Measurements from ENCODE around the gene LMOD3.

Gene LMOD3

GRCh38 chr3:69063636-69064035 lies 58.8 kb downstream of the LMOD3 start:
- ChIA-PET POLR2A (interaction anchor here (1.5 kb wide), 1 partner anchor 50 kb away, joined by 3 read pairs; the partner anchor contains the start of gene EOGT), CTCF (no interaction called here)
- DNase-seq (ENCODE audit: extremely low spot score) = no peak
- no peak for TF ChIP-seq FOXA1 (IDR thresholded peaks at IDR 0.05)
- no peak for TF ChIP-seq L3MBTL2 (conservative IDR thresholded peaks at IDR 0.05)
- no peak for TF ChIP-seq HDGF (IDR thresholded peaks at IDR 0.05; ENCODE audit: borderline replicate concordance)
- no peak for TF ChIP-seq TARDBP (IDR thresholded peaks at IDR 0.05)
- TF ChIP-seq NFRKB (IDR thresholded peaks at IDR 0.05) = no peak
- TF ChIP-seq FOXK2 (IDR thresholded peaks at IDR 0.05) = no peak
- TF ChIP-seq PKNOX1 (IDR thresholded peaks at IDR 0.05) = no peak
- no peak for TF ChIP-seq BHLHE40 (IDR thresholded peaks at IDR 0.05; ENCODE audit: borderline replicate concordance)
- TF ChIP-seq ELF4 (IDR thresholded peaks at IDR 0.05) = no peak
- no peak for TF ChIP-seq ARNT (IDR thresholded peaks at IDR 0.05)
- TF ChIP-seq FOXM1 (IDR thresholded peaks at IDR 0.05; ENCODE audit: borderline replicate concordance) = no peak
- no peak for TF ChIP-seq SP1 (IDR thresholded peaks at IDR 0.05)
- no peak for TF ChIP-seq CTBP1 (IDR thresholded peaks at IDR 0.05; ENCODE audit: borderline replicate concordance)
- no peak for TF ChIP-seq SUZ12 (IDR thresholded peaks at IDR 0.05)
- no peak for TF ChIP-seq LEF1 (IDR thresholded peaks at IDR 0.05; ENCODE audit: borderline replicate concordance)

GRCh38 chr3:69059688-69060087 lies 62.7 kb downstream of the LMOD3 start:
- CTCF ChIA-PET = no interaction called here
- TF ChIP-seq SP1 (IDR thresholded peaks at IDR 0.05) = no peak
- no peak for TF ChIP-seq L3MBTL2 (conservative IDR thresholded peaks at IDR 0.05)
- TF ChIP-seq BHLHE40 (IDR thresholded peaks at IDR 0.05; ENCODE audit: borderline replicate concordance) = no peak
- no peak for TF ChIP-seq SUZ12 (IDR thresholded peaks at IDR 0.05)
- TF ChIP-seq FOXK2 (IDR thresholded peaks at IDR 0.05) = no peak
- TF ChIP-seq ARNT (IDR thresholded peaks at IDR 0.05) = no peak
- no peak for TF ChIP-seq LEF1 (IDR thresholded peaks at IDR 0.05; ENCODE audit: borderline replicate concordance)
- no peak for TF ChIP-seq NFRKB (IDR thresholded peaks at IDR 0.05)
- DNase-seq (ENCODE audit: extremely low spot score) = no peak
- POLR2A ChIA-PET = no interaction called here

- ChIA-PET CTCF (no interaction called here), POLR2A (no interaction called here)
- no peak for DNase-seq (ENCODE audit: extremely low spot score)
- no peak for TF ChIP-seq HDGF (IDR thresholded peaks at IDR 0.05; ENCODE audit: borderline replicate concordance)
- TF ChIP-seq SUZ12 (IDR thresholded peaks at IDR 0.05) = no peak
- TF ChIP-seq CTBP1 (IDR thresholded peaks at IDR 0.05; ENCODE audit: borderline replicate concordance) = no peak
- TF ChIP-seq BHLHE40 (IDR thresholded peaks at IDR 0.05; ENCODE audit: borderline replicate concordance) = no peak
- no peak for TF ChIP-seq ELF4 (IDR thresholded peaks at IDR 0.05)
- TF ChIP-seq L3MBTL2 (conservative IDR thresholded peaks at IDR 0.05) = no peak
- TF ChIP-seq FOXK2 (IDR thresholded peaks at IDR 0.05) = no peak
- no peak for TF ChIP-seq ARNT (IDR thresholded peaks at IDR 0.05)
- TF ChIP-seq FOXM1 (IDR thresholded peaks at IDR 0.05; ENCODE audit: borderline replicate concordance) = no peak
- no peak for TF ChIP-seq TARDBP (IDR thresholded peaks at IDR 0.05)
- TF ChIP-seq NFRKB (IDR thresholded peaks at IDR 0.05) = no peak
- no peak for TF ChIP-seq LEF1 (IDR thresholded peaks at IDR 0.05; ENCODE audit: borderline replicate concordance)
- TF ChIP-seq SP1 (IDR thresholded peaks at IDR 0.05) = no peak
These were observed 63.5 kb downstream of the LMOD3 start for GRCh38 chr3:69058947-69059224.

- ChIA-PET CTCF (no interaction called here), POLR2A (no interaction called here)
- TF ChIP-seq FOXM1 (IDR thresholded peaks at IDR 0.05; ENCODE audit: borderline replicate concordance) (no peak), BHLHE40 (IDR thresholded peaks at IDR 0.05; ENCODE audit: borderline replicate concordance) (no peak), SP1 (IDR thresholded peaks at IDR 0.05) (no peak), CTBP1 (IDR thresholded peaks at IDR 0.05; ENCODE audit: borderline replicate concordance) (no peak), TARDBP (IDR thresholded peaks at IDR 0.05) (no peak), FOXK2 (IDR thresholded peaks at IDR 0.05) (no peak), NFRKB (IDR thresholded peaks at IDR 0.05) (no peak), HDGF (IDR thresholded peaks at IDR 0.05; ENCODE audit: borderline replicate concordance) (no peak), ARNT (IDR thresholded peaks at IDR 0.05) (no peak), LEF1 (IDR thresholded peaks at IDR 0.05; ENCODE audit: borderline replicate concordance) (no peak), PKNOX1 (IDR thresholded peaks at IDR 0.05) (no peak), FOXA1 (IDR thresholded peaks at IDR 0.05) (no peak), SUZ12 (IDR thresholded peaks at IDR 0.05) (no peak)
These were observed 64.0 kb downstream of the LMOD3 start for GRCh38 chr3:69058180-69058946.

More at GRCh38 chr3:69058180-69058946, 64.0 kb downstream of the LMOD3 start:
- no peak for DNase-seq (ENCODE audit: extremely low spot score)
